A549 (cell line): ENCODE data around the gene SART3.

Source experiments
- CTCF ChIP-seq: fragments of >200 bp; sonication (Bioruptor Twin); formaldehyde crosslinking; IDR thresholded peaks from 3 replicates; pipeline ENCODE4 v1.5.1; 2016
- POLR2A ChIP-seq: IDR thresholded peaks from 2 replicates; pipeline ENCODE4 v1.6.1; 2012; ENCODE audit warnings: mild to moderate bottlenecking, low read length
- SMC3 ChIP-seq: fragments of >200 bp; sonication (Bioruptor Twin); formaldehyde crosslinking; IDR thresholded peaks from 3 replicates; pipeline ENCODE4 v1.6.1; 2018; ENCODE audit warnings: inconsistent platforms
- TF ChIP-seq, protein P1 (sequence below): IDR thresholded peaks from 2 replicates; pipeline ENCODE4 v1.6.1; 2012

DNA sequence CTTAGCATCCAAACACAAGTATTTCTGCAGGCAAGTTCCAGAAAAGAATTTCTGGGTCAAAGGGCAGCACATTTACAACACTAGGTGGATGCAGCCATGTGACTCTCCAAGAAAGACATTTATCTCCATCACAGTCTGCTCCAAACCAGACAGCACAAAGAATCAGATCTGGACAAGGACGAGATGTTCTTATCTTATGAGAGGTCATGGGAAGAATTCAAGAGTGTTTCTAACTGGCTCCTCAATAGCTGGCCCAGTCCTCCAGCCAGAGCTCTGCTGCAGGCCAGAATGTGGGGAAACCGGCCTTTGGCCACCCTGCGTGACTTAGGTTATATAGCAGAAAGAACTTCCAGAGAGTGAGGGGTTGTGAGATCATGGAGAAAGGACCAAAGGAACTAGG is 19.6 kb upstream of the SART3 start:
- TF ChIP-seq CTCF (no peak), POLR2A (no peak), SMC3 (no peak)
- TF ChIP-seq, protein P1, sequence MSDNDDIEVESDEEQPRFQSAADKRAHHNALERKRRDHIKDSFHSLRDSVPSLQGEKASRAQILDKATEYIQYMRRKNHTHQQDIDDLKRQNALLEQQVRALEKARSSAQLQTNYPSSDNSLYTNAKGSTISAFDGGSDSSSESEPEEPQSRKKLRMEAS, result no peak
